ENCODE results near the gene PARVB. TPM values are rescaled to one million over a fixed set of nuclear protein-coding genes. Genes with fewer than 3 reads are reported as not detected.

PARVB gene
- total RNA-seq, 1 experiment from 2014 or later, result 86.6 TPM

DNA sequence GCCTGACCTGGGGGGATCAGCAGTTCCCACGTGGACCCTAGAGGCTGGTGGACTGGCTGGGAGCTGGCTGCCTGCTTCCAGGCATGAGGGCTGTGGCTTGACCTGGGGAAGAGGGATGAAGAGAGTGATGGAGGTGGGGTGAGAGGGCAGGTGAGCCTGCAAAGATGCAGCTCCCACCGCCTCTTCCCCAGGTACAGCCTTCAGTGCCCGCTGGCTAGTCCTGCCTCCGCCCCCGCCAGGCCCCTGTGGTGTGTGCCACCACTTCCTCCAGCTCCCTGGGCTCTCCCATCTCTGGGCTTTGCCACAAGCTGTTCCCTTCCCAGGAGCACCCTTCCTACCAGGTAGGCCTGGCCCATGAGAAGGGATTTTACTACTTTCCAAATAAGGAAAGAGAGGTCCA is 175.8 kb downstream of the PARVB start:
- in situ Hi-C loops (cut with HindIII; ENCODE audit: low sequenced_read_pairs), result no loop called here
- no peak for DNase-seq (ENCODE audit: low spot score)

DNA sequence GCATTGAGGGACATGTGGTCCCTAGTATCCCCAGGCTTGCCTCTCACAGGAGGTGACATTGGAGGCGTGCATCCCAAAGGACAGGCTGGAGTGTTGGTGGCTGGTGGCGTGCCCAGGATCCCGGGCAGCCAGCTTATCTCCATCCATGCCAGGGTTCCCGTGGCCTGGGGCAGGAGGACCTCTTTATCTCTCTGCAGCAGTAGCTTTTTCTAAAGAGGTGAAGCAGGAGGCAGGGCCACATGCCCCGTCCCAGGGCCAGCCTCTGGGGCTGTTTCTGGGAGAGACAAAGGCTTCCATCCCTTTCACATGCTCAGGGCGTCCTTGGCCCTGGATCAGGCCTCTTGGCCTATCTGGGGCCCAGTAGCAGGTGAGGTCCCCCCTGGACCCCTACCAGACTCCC is 176.3 kb downstream of the PARVB start:
- in situ Hi-C loops (cut with HindIII; ENCODE audit: low sequenced_read_pairs), result no loop called here
- DNase-seq (ENCODE audit: low spot score), result no peak

DNA sequence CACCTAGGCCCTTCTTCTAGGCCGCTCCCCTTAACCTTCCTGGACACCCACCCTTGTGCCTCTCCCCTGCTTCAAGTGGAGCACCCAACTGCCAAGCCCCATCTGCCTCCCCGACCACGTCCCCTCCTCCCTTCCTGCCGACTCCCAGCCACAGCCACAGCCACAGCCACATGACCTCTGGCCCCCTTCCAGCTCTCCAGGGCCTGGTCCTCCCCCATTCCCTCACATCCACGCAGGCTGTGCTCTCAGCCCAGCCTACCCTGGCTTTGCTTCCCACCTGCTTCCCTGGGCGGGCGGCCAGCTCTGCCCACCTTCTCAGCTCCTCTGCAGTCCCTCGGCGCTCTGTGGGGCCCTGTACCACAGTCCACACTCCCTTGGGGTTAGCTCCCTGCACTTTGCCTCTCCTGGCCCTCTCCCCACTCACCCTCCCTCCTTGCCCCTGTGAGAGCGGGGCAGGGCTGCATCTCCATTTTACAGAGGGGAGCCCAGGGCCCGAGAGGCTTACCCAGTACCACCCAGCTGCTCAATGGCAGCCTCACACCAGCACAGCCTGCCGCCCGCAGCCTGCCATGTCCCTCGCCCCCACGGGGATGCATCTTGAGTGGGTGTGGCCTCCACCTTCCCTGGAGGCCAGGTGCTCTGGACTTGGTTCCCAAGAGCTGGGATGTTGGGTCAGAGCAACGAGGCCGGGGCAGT is 176.9 kb downstream of the PARVB start:
- in situ Hi-C loops (cut with HindIII; ENCODE audit: low sequenced_read_pairs), result no loop called here
- no peak for DNase-seq (ENCODE audit: low spot score)

DNA sequence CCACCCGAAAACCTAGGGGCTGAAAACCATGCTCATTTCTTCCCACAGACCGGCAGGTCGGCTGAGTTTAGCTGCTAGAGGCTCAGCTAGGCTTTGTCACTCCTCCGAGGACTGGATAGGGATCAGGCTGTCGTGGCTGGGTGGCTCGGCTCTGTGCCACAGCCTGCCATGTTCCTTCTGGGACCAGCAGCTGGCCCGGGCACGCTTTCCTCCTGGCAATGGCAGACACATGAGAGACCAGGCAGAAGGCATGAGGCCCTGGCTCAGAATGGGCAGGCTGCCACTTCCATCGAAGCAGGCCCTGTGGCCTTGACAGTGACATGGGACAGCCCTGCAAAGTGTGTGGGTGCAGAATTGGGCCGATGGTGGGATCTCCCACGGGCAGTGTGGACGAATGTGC is 177.6 kb downstream of the PARVB start:
- DNase-seq (ENCODE audit: low spot score), result peak; percentile 3
- in situ Hi-C loops (cut with HindIII; ENCODE audit: low sequenced_read_pairs), result no loop called here

DNA sequence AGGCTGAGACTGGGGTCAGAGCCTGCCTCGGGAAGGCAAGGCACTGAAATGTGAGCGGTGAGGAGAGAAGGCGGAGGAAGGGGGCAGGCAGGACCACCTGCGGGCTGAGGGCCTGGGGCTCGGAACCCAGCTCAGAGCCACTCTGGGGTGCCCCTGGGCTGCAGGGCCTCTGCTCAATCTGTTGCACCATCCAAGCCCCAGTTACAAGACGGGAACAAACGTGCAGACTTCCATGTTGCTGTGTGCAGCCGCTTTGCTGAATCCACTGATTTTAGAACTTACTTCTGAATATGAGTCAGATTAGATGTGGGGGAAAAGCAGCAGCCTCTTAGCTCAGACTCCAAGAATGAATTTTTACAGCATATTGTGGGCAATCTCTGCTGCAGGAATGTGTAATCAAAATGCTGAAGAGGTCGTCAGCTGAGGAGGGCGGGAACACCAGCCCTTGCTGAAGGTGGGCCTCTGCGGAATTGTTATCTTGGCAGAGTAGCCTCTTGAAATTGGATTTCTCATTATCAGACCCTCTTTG is 178.2 kb downstream of the PARVB start:
- in situ Hi-C loops (cut with HindIII; ENCODE audit: low sequenced_read_pairs), result no loop called here
- no peak for DNase-seq (ENCODE audit: low spot score)

DNA sequence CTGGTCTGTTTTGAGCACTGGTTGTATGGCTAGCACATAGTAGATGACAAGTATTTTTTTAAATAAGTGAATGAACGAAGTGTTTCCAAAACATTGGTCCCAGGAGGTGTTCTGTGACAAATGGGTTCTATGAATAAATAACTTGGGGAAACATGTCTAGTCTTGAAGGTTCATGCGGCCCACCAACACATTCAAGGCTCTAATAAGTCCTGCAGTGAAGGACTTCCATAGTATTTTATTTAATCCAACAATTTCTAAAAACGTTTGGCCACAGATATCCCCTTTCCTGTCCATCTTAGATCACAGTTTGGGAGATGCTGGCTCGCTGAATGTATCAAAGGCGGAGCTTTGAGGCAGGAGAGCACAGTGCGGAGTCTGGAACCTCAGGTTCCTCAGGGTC is 179.1 kb downstream of the PARVB start:
- DNase-seq (ENCODE audit: low spot score), result no peak
- in situ Hi-C loops (cut with HindIII; ENCODE audit: low sequenced_read_pairs), result no loop called here

DNA sequence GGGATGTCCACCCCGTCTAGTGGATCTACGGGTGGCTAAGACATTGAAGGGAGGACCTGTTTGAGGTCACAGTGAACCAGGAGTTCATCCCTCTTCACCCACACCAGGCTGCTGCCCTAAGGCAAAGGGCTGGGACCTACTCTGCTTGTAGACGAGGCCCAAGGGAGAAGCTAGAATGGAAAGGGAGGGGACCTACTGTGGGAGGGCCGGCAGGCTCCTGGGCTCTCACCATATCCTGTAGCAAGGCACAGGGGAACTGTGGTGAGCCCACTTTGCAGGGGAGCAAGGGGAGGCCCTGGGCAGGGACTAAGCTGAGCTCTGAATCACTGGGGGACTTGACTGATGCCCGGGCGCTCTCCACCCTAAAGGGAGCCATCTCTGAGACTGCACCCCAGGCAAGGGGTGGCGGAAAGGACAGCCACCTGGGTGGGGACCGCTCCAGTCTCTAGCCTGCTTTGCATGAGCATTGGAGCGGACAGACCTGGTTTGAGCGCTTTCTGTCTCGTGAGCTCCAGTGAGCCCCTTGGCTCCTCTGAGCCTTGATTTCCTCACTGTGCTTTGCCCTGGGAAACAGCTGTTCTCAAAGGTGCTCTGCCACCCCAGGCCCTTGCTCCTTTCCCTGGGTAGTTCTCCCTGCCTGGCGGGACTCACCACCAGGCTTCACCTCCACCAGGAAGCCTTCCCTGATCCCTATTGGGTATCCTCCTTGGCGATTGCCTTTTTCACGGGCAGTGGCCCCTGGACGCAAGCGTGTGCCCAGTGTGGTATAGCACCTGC is 180.8 kb downstream of the PARVB start:
- DNase-seq (ENCODE audit: low spot score), result no peak
- in situ Hi-C loops (cut with HindIII; ENCODE audit: low sequenced_read_pairs), result no loop called here

DNA sequence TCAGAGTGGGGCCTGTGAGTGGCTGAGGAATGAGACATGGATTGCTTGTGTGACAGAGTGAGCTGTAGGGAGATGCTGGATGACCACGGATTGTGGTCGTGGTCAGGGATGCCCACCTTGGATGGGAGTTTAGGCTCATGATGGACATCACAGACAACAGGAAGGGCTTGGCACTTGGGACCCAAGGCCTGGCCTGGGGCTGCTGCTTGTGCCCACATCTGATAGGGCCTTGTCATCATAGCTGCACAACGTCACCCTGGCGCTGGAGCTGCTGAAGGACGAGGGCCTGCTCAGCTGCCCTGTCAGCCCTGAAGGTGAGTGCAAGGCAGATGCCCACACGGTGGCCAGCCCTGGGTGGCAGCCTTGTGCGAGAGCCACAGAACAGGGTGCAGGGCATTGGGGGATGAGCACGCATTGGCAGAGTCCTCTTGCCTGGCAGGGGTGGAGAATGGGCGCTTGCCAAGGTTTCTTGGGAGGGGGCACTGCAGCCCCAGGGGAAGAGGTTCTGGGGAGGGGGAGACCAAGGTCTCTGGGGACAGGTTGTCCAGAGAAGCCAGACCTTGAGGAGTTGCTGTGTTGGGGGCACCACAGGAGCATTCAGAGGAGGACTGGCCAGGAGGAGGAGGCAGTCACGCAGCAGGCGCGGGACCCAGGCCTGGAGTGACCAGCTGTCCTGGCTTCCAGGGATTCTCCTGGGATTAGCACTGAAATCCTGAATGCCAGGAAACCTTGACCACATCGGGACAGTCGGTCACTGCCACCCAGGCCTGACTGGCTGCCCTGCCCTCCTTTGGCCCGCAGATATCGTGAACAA is 181.6 kb downstream of the PARVB start:
- in situ Hi-C loops (cut with HindIII; ENCODE audit: low sequenced_read_pairs), result no loop called here
- DNase-seq (ENCODE audit: low spot score), result no peak

DNA sequence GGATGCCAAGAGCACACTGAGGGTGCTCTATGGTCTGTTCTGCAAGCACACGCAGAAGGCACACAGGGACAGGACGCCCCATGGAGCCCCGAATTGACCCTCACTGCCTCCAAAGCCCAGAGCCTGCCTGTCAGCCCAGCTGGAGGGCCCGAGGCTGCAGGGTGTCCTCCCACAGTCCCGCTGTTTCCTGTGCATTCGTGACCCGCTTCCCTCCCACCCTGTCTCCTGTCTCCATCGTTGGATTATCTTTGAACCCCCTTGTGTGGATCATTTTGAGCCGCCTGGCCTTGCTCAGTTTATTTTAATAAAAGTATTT is 182.2 kb downstream of the PARVB start:
- in situ Hi-C loops (cut with HindIII; ENCODE audit: low sequenced_read_pairs), result no loop called here
- DNase-seq (ENCODE audit: low spot score), result no peak

DNA sequence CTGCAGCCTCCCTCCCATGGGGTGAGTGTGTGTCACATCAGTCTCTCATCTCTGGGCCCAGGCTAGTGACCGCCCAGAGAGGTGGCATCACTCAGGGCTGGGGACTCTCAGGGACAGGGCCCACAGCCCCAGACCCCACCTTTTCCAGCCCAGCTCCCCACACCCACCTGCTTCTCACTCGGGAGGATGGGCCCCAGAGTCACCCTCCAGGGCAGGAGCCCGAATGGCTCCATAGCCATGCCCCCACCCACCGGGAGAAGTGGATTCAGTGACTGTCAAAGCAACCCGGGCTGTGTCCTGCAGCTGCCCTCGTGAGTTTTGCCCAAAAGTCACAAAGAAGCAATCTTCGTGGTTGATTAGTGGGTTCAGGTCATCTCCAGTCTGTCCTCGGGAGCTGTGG is 182.6 kb downstream of the PARVB start:
- no peak for DNase-seq (ENCODE audit: low spot score)

DNA sequence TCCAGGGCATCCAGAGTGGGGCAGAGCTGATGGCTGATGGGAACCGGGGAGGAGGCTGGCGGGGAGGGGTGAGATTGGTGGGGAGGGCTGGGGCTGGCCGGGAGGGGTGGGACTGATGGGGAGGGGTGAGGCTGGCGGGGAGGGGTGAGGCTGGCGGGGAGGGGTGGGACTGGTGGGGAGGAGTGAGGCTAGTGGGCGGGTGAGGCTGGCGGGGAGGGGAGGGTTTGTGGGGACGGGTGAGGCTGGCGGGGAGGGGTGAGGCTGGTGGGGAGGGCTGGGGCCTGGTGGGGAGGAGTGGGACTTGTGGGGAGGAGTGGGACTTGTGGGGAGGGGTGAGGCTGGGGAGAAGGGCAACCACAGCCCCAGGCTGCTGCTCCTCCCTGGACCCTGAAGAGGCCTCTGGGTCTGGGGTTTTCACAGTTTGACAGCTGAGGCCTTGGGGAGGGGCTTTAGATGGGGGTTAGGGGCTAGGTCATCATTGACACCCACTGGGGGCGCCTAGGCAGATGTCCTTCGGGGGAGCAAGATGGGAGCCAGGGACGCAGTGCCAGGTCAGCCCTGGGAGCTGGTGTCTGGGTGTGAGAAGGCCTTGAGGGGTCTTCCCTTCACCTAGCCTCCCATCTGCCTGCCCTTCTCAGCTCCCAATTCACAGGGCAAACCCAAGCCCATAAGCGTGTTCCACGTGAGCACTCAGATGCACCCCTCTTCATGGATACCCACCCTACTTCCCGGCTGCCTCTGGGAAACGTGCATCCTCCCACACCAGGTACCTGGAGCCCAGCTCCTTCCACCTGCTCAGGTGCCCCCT is 183.3 kb downstream of the PARVB start:
- DNase-seq (ENCODE audit: low spot score), result no peak
- in situ Hi-C loops (cut with HindIII; ENCODE audit: low sequenced_read_pairs), result no loop called here

More for the DNA sequence above, 182.6 kb downstream of the PARVB start:
- in situ Hi-C loops (cut with HindIII; ENCODE audit: low sequenced_read_pairs), result no loop called here

DNA sequence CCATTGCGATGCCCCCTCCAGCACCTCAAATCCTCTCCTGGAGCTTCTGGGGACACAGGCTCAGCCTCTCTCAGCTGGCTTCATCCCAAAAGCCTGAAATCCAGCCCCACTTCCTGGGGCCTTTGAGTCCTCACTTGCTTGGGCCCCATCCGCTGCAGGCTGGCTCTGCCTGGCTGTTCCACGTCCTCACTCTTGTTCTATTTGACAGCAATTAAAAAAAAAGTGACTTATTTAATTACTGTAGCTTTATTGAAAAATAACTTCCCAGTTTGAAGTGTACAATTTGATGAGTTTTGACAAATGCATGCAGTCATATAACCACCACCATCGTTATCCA is 183.8 kb downstream of the PARVB start:
- DNase-seq (ENCODE audit: low spot score), result no peak
- in situ Hi-C loops (cut with HindIII; ENCODE audit: low sequenced_read_pairs), result no loop called here

DNA sequence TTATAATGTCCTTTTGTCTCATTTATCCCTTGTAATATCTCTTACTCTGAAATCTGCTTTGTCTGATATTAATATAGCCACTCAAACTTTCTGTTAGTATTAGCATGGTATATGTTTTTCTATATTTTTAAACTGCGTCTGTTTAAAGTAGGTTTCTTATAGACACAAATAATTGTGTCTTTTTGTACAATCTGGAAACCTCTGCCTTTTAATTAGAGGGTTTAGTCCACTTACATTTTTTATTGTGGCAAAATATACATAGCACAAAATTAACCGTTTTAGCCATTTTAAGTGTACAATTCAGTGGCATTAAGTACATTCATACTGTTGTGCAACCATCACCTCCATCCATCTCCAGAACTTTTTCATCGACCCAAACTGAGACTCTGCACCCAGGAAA is 185.2 kb downstream of the PARVB start:
- in situ Hi-C loops (cut with HindIII; ENCODE audit: low sequenced_read_pairs), result no loop called here
- no peak for DNase-seq (ENCODE audit: low spot score)

DNA sequence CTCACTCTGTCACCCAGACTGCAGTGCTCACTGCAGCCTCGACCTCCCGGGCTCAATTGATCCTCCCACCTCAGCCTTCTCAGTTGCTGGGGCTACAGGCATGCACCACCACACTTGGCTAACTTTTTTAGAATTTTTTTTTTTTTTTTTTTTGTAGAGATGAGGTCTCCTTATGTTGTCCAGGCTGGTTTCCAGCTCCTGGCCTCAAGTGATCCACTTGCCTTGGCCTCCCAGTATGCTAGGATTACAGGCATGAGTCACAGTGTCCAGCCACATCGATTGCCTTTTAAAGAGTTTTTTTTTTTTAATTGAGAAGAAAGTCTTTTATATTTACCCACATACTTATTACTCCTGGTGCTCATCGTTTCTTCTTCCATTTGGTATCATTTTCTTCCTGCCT is 186.6 kb downstream of the PARVB start:
- in situ Hi-C loops (cut with HindIII; ENCODE audit: low sequenced_read_pairs), result no loop called here

DNA sequence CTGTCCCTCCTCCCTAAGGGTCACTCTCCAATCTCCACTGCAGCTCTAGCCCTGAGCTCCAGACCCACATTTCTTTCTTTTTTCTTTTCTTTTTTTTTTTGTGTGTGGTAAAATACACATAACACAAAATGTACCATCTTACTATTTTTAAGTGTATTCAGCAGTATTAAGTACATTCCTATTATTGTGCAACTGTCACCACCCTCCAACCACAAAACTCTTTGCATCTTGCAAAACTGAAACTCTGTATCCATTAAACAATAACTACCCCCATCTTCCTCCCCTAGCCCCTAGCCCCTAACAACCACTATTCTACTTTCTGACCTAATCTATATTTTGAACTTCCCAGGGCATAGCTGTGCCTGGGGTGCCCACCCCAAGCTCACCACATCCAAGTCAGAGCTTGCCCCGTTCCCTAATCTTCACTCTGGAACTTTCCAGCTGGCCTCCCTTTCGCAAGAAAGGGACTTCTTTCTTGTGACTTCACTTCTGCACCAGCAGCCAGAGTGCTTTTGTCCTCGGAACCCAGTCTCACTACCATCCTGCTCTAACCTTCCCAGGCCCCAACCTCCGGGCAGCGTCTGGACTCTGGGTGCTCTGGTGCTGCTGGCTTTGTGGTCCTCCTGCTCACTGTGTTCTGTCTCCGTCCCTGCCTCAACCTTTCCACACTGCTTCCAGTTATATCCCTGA is 187.3 kb downstream of the PARVB start:
- in situ Hi-C loops (cut with HindIII; ENCODE audit: low sequenced_read_pairs), result no loop called here
- no peak for DNase-seq (ENCODE audit: low spot score)

More for the DNA sequence above, 186.6 kb downstream of the PARVB start:
- DNase-seq (ENCODE audit: low spot score), result no peak

DNA sequence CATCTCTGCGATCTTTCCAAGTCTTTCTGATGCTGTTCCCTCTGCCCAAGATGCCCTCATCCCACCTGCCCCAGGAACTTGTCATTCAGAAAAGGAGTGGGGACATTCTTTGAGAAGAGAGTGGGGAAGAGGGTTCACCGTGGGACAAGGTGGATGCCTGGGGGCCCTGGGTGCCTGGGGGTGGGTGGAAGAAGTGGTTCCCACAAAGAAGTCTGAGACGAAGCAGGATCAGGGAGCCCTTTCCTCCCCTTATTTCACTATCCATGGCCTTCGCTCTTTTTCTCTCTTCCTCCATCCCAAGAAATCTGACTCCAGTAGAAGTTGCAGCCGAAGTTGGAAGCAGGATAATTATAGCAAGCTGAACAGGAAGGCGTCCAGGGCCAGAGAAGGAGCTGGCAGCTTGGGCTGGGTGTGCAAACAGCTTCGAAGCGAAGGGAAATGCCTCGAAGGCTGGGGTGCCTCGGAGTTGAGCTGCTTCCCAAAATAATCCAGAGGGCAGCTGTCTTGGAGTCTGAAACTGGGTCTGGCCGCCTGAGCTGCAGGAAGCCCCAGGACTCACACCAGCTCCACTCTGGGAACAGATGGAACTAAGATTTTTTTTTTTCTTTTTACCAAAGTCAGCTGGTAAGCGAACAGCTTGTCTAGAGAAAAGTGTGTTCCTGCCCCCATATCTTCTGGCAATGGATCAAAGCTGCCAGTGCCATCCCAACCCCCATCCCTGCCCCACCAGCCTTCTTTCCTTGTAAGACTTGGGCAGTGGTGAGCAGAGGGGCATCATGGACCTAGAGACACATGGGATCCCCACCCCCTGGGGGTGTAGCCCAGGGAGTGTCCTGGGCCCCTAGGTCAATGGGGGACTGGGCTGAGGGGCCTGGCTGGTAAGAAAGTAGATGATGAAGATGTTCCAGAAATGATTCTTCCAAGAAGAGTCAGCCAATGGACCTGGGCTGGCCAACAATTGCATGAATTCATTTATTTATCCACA is 188.1 kb downstream of the PARVB start:
- in situ Hi-C loops (cut with HindIII; ENCODE audit: low sequenced_read_pairs), result no loop called here
- peak; percentile 31 for DNase-seq (ENCODE audit: low spot score)

DNA sequence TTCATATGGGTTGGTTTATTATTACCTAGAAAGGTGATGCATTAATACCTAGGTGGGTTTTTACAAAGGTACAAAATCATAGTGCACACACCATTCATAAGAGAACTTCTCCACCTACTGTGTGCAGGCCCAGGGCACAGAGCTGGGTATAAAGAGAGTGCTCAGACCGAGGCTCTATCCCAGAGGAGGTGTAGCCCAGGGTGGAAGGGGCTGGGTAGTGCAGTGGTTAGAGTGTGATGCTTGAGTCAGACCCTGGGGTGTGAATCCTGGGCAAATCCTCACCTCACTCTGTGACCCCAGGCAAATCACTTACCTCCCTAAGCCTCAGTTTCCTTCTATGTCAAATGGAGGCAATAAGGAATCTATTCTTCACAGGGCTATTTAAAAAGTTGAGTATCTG is 188.8 kb downstream of the PARVB start:
- no peak for DNase-seq (ENCODE audit: low spot score)
- in situ Hi-C loops (cut with HindIII; ENCODE audit: low sequenced_read_pairs), result no loop called here
